H1 (cell line): ENCODE results near the gene CCDC136.

Experiments
- ASH2L ChIP-seq: fragments of 200-600, 300-600 bp; sonication (generic); IDR thresholded peaks from one replicate; pipeline ENCODE4 v1.7.1; 2017; ENCODE audit warnings: low read length
- EZH2 ChIP-seq: fragments of 200-600 bp; sonication (generic); IDR thresholded peaks from 2 replicates; pipeline ENCODE4 v1.7.1; 2012; ENCODE audit warnings: low read depth, mild to moderate bottlenecking, moderate library complexity, low read length, inconsistent platforms; ENCODE audit not compliant: severe bottlenecking
- GTF2F1 ChIP-seq: IDR thresholded peaks from 2 replicates; pipeline ENCODE4 v1.6.1; 2012; ENCODE audit warnings: low read depth, low read length, improper control_type of control experiment, borderline replicate concordance
- MAX ChIP-seq: IDR thresholded peaks from 2 replicates; pipeline ENCODE4 v1.6.1; 2012; ENCODE audit warnings: inconsistent platforms
- TAF1 ChIP-seq: IDR thresholded peaks from 2 replicates; pipeline ENCODE4 v1.6.1; 2011; ENCODE audit warnings: mild to moderate bottlenecking, low read depth, low read length

- TF ChIP-seq EZH2, result no peak
- TF ChIP-seq GTF2F1, result no peak
- no peak for TF ChIP-seq MAX
- TF ChIP-seq ASH2L, result no peak
- TF ChIP-seq TAF1, result no peak
Observed at GRCh38 chr7:128860158-128861073, 68.6 kb downstream of the CCDC136 start.
